ENCODE results near the gene CARD6. TPM values are rescaled to one million over a fixed set of nuclear protein-coding genes. Genes with fewer than 3 reads are reported as not detected.

CARD6 gene
- total and polyA plus RNA-seq, 2 of the 8 experiments (the other 6 are each of a cell fraction or from before 2014, with no cell fraction given) = 0.41 to 0.50 TPM

DNA sequence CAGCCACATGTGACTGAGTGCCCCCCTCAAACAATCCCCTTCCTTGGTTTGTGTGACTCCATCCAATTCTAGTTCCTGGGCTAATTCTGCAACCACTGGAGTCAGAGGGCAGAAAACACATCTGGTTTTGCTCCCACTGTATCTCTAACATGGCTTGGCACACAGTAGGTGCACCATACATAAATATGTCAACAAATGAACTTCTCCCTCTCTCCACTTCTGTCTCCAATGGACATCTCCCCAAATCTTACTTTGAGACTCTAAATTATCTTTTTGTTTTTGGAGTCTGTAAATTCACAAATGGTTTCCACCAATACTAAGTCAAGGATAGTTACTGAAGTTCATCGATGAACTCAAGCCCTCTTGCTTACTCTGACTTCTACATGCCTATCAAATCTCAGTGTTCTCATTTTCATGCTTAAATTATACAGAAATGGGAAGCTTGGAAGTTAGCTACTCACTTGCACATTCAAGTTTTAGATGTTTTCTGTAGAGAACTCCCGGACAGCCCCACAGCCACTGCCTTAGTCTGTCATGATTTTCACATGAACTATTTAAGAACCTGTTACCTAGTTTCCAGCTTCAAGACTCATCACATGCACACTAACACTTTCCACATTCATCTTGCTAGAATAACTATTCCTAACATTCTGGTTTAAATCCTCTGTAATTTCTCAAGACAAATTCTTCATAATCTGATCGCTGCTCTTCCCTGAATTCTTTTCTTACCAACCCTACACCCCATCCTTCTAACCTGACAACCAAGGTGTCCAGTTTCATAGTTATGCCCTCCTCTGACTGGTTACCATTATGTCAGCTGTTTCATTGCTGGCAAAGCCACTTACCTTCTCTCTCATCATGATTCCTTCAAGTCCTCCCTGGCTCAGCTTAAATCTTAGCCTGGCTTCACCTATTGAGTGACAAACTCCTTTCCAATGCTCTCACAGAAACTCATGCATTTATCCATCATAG, 12.2 kb upstream of the CARD6 start (continued):
- TF ChIP-seq CHD7 (IDR thresholded peaks at IDR 0.05; ENCODE audit: insufficient replicate concordance, low read length) = peak; percentile 6
- no peak for TF ChIP-seq CHD2 (IDR thresholded peaks at IDR 0.05; ENCODE audit: low read length)
- no peak; the same call in 1 of the 2 replicates for TF ChIP-seq USF2 (IDR thresholded peaks at IDR 0.05; ENCODE audit: low read length)

Data from H1 (cell line).